ENCODE measurements around the gene DNAH10. TPM values are rescaled to one million over a fixed set of nuclear protein-coding genes. Genes with fewer than 3 reads are reported as not detected.

Gene DNAH10
- total RNA-seq, 1 donor from 2014 or later: under 0.01 TPM

GRCh38 chr12:123744836-123745235 lies 17.3 kb upstream of the DNAH10 start:
- no peaks in the 10 kb centered on the region for H3K9me3 ChIP-seq (ENCODE audit: control insufficient read depth in 3 of 3, low read length in 3 of 3)

GRCh38 chr12:123747309-123747708 lies 14.8 kb upstream of the DNAH10 start:
- no peak overlapping the region for H3K9ac ChIP-seq (ENCODE audit: low read depth in 1 of 3, low read length in 3 of 3)
- no peak overlapping the region for H3K27ac ChIP-seq (ENCODE audit: low read depth, low read length)
- H3K9me3 ChIP-seq (ENCODE audit: control insufficient read depth in 3 of 3, low read length in 3 of 3): no peaks in the 10 kb centered on the region
- H3K4me3 ChIP-seq (ENCODE audit: low read length in 3 of 3): no peak overlapping the region
- H3K27me3 ChIP-seq (ENCODE audit: control insufficient read depth in 3 of 3, insufficient read depth in 3 of 3, low read length in 3 of 3): no peaks in the 10 kb centered on the region
- peaks cover 36 to 61% (median 46%) of the 10 kb centered on the region in 3 donors for H3K36me3 ChIP-seq (ENCODE audit: control insufficient read depth in 3 of 3, insufficient read depth in 3 of 3, low read length in 3 of 3)
- no peaks in the 10 kb centered on the region for H3K4me1 ChIP-seq (ENCODE audit: control insufficient read depth in 3 of 3, insufficient read depth in 3 of 3, low read length in 3 of 3)

More at GRCh38 chr12:123744836-123745235, 17.3 kb upstream of the DNAH10 start:
- H3K9ac ChIP-seq (ENCODE audit: low read depth in 1 of 3, low read length in 3 of 3): no peak overlapping the region
- no peaks in the 10 kb centered on the region for H3K4me1 ChIP-seq (ENCODE audit: control insufficient read depth in 3 of 3, insufficient read depth in 3 of 3, low read length in 3 of 3)
- peaks cover 39 to 64% (median 54%) of the 10 kb centered on the region in 3 donors for H3K36me3 ChIP-seq (ENCODE audit: control insufficient read depth in 3 of 3, insufficient read depth in 3 of 3, low read length in 3 of 3)
- H3K4me3 ChIP-seq (ENCODE audit: low read length in 3 of 3): no peak overlapping the region
- H3K27ac ChIP-seq (ENCODE audit: low read depth, low read length): no peak overlapping the region
- H3K27me3 ChIP-seq (ENCODE audit: control insufficient read depth in 3 of 3, insufficient read depth in 3 of 3, low read length in 3 of 3): no peaks in the 10 kb centered on the region

DNA sequence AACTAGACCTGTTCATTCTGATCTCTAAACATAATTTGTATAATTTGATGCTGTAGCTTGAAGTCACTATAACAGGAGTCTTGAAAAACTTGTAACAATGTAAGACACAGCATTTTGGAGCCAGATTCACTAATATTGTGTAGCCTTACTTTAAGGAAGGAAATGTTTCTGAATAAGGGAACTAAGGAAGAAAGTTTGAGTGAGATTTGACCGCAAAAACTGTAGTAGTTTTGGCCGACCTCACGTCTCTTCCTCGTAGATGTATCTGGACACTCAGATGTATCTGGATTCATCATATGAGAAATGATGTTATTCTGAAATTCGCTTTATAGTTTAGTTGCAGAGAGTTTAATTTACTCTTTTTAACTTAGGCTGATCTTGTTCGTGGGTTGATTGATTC lies 13.9 kb upstream of the DNAH10 start:
- Histone ChIP-seq H3K4me3 (ENCODE audit: low read length in 3 of 3) (no peak overlapping the region), H3K27me3 (ENCODE audit: control insufficient read depth in 3 of 3, insufficient read depth in 3 of 3, low read length in 3 of 3) (no peaks in the 10 kb centered on the region), H3K9me3 (ENCODE audit: control insufficient read depth in 3 of 3, low read length in 3 of 3) (no peaks in the 10 kb centered on the region), H3K27ac (ENCODE audit: low read depth, low read length) (no peak overlapping the region), H3K36me3 (ENCODE audit: control insufficient read depth in 3 of 3, insufficient read depth in 3 of 3, low read length in 3 of 3) (peaks cover 38 to 65% (median 46%) of the 10 kb centered on the region in 3 donors), H3K4me1 (ENCODE audit: control insufficient read depth in 3 of 3, insufficient read depth in 3 of 3, low read length in 3 of 3) (no peaks in the 10 kb centered on the region), H3K9ac (ENCODE audit: low read depth in 1 of 3, low read length in 3 of 3) (no peak overlapping the region)

- no peak overlapping the region for H3K4me3 ChIP-seq (ENCODE audit: low read length in 3 of 3)
- no peaks in the 10 kb centered on the region for H3K4me1 ChIP-seq (ENCODE audit: control insufficient read depth in 3 of 3, insufficient read depth in 3 of 3, low read length in 3 of 3)
- peaks cover 41 to 67% (median 48%) of the 10 kb centered on the region in 3 donors for H3K36me3 ChIP-seq (ENCODE audit: control insufficient read depth in 3 of 3, insufficient read depth in 3 of 3, low read length in 3 of 3)
- no peaks in the 10 kb centered on the region for H3K9me3 ChIP-seq (ENCODE audit: control insufficient read depth in 3 of 3, low read length in 3 of 3)
- H3K27me3 ChIP-seq (ENCODE audit: control insufficient read depth in 3 of 3, insufficient read depth in 3 of 3, low read length in 3 of 3): no peaks in the 10 kb centered on the region
- H3K27ac ChIP-seq (ENCODE audit: low read depth, low read length): no peak overlapping the region
- H3K9ac ChIP-seq (ENCODE audit: low read depth in 1 of 3, low read length in 3 of 3): no peak overlapping the region
These were observed 13.4 kb upstream of the DNAH10 start for GRCh38 chr12:123748661-123749060.

GRCh38 chr12:123749355-123749754 lies 12.7 kb upstream of the DNAH10 start:
- Histone ChIP-seq H3K9me3 (ENCODE audit: control insufficient read depth in 3 of 3, low read length in 3 of 3) (no peaks in the 10 kb centered on the region), H3K27me3 (ENCODE audit: control insufficient read depth in 3 of 3, insufficient read depth in 3 of 3, low read length in 3 of 3) (no peaks in the 10 kb centered on the region), H3K9ac (ENCODE audit: low read depth in 1 of 3, low read length in 3 of 3) (no peak overlapping the region), H3K27ac (ENCODE audit: low read depth, low read length) (no peak overlapping the region), H3K36me3 (ENCODE audit: control insufficient read depth in 3 of 3, insufficient read depth in 3 of 3, low read length in 3 of 3) (peaks cover 43 to 66% (median 50%) of the 10 kb centered on the region in 3 donors), H3K4me1 (ENCODE audit: control insufficient read depth in 3 of 3, insufficient read depth in 3 of 3, low read length in 3 of 3) (no peaks in the 10 kb centered on the region), H3K4me3 (ENCODE audit: low read length in 3 of 3) (no peak overlapping the region)

DNA sequence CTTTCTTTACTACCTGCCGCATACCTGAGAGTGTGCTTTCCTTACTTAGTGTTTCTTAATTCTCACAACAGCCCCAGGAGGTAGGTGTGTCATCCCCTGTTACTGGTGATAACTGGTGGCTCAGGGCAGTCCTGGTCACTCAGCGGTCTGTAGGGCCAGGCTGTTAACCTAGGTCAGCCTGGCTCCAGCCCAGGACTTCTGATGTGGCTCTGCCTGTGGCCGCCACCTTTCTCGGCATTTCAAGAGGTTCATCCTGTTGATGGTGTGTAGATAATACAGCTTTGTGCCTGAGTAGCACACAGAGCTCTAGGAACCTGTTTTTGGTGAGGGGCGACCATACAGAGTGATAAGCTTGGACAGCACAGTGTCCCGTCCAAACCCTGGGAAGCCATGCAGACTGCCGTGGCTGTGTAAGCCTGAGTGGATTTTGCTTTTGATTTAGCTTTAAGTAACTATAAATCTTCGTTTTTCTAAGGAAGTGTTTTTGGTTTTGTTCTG lies 11.9 kb upstream of the DNAH10 start:
- Histone ChIP-seq H3K9me3 (ENCODE audit: control insufficient read depth in 3 of 3, low read length in 3 of 3) (no peaks in the 10 kb centered on the region), H3K36me3 (ENCODE audit: control insufficient read depth in 3 of 3, insufficient read depth in 3 of 3, low read length in 3 of 3) (peaks cover 40 to 65% (median 50%) of the 10 kb centered on the region in 3 donors), H3K9ac (ENCODE audit: low read depth in 1 of 3, low read length in 3 of 3) (no peak overlapping the region), H3K4me3 (ENCODE audit: low read length in 3 of 3) (no peak overlapping the region), H3K27ac (ENCODE audit: low read depth, low read length) (no peak overlapping the region), H3K4me1 (ENCODE audit: control insufficient read depth in 3 of 3, insufficient read depth in 3 of 3, low read length in 3 of 3) (no peaks in the 10 kb centered on the region), H3K27me3 (ENCODE audit: control insufficient read depth in 3 of 3, insufficient read depth in 3 of 3, low read length in 3 of 3) (no peaks in the 10 kb centered on the region)

DNA sequence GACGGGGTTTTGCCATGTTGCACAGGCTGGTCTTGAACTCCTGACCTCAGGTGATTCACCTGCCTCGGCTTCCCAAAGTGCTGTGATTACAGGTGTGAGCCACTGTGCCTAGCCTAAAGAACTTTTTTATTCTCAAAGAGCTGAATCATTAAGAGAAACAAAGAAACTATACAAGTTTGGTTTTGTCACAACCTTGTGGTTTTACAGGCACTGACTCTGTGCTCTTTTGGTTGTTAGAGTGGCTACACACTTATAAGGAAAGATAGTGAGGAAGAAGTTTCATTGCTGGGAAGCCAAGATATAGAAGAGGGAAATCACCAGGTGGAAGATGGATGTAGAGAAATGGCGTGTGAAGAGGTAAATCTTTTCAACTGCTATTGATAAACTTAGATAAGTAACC lies 10.1 kb upstream of the DNAH10 start:
- no peak overlapping the region for H3K4me3 ChIP-seq (ENCODE audit: low read length in 3 of 3)
- H3K27ac ChIP-seq (ENCODE audit: low read depth, low read length): no peak overlapping the region
- H3K4me1 ChIP-seq (ENCODE audit: control insufficient read depth in 3 of 3, insufficient read depth in 3 of 3, low read length in 3 of 3): no peaks in the 10 kb centered on the region
- no peaks in the 10 kb centered on the region for H3K9me3 ChIP-seq (ENCODE audit: control insufficient read depth in 3 of 3, low read length in 3 of 3)
- H3K27me3 ChIP-seq (ENCODE audit: control insufficient read depth in 3 of 3, insufficient read depth in 3 of 3, low read length in 3 of 3): no peaks in the 10 kb centered on the region
- peaks cover 42 to 68% (median 58%) of the 10 kb centered on the region in 3 donors for H3K36me3 ChIP-seq (ENCODE audit: control insufficient read depth in 3 of 3, insufficient read depth in 3 of 3, low read length in 3 of 3)
- no peak overlapping the region for H3K9ac ChIP-seq (ENCODE audit: low read depth in 1 of 3, low read length in 3 of 3)

DNA sequence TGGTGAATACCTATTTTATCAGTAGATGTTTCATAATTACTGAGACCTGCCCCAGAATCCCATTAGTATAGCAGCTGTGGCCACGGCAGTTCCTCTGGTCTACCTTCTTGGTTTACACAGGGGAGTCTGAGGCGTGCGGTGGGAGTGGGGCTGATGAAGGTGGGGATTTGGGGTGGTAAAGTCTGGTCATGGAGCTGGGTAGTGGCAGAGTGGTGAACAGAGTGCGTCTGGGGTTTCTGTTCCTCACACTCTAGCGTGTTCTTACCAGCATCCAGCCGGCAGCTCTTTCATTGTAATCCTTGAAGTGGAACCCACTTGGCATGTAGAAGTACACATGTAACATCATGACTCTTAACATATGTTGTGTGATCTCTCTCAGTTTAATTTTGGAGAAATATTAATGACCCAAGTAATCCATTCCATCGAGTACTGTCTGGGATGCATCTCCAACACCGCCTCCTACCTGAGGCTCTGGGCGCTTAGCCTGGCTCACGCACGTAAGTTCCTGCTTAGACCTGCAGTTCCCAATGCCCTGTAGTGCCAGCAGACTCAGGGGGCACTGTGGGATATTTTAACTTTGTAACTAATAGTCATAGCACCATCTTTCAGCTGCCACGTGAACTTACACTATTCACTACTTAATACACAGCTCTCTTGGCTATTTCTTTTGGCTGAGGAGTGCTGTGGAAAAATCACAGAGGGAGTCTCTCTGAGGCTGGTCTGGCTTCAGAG lies 7.9 kb upstream of the DNAH10 start:
- H3K9ac ChIP-seq (ENCODE audit: low read depth in 1 of 3, low read length in 3 of 3): no peak overlapping the region
- no peaks in the 10 kb centered on the region for H3K9me3 ChIP-seq (ENCODE audit: control insufficient read depth in 3 of 3, low read length in 3 of 3)
- no peak overlapping the region for H3K4me3 ChIP-seq (ENCODE audit: low read length in 3 of 3)
- H3K27ac ChIP-seq (ENCODE audit: low read depth, low read length): no peak overlapping the region
- H3K36me3 ChIP-seq (ENCODE audit: control insufficient read depth in 3 of 3, insufficient read depth in 3 of 3, low read length in 3 of 3): peaks cover 35 to 51% (median 43%) of the 10 kb centered on the region in 3 donors
- H3K4me1 ChIP-seq (ENCODE audit: control insufficient read depth in 3 of 3, insufficient read depth in 3 of 3, low read length in 3 of 3): no peaks in the 10 kb centered on the region
- no peaks in the 10 kb centered on the region for H3K27me3 ChIP-seq (ENCODE audit: control insufficient read depth in 3 of 3, insufficient read depth in 3 of 3, low read length in 3 of 3)

- peaks cover 28 to 36% (median 33%) of the 10 kb centered on the region in 3 donors for H3K36me3 ChIP-seq (ENCODE audit: control insufficient read depth in 3 of 3, insufficient read depth in 3 of 3, low read length in 3 of 3)
- H3K4me3 ChIP-seq (ENCODE audit: low read length in 3 of 3): no peak overlapping the region
- no peak overlapping the region for H3K27ac ChIP-seq (ENCODE audit: low read depth, low read length)
- H3K9ac ChIP-seq (ENCODE audit: low read depth in 1 of 3, low read length in 3 of 3): no peak overlapping the region
- H3K27me3 ChIP-seq (ENCODE audit: control insufficient read depth in 3 of 3, insufficient read depth in 3 of 3, low read length in 3 of 3): peaks cover 10 to 19% (median 11%) of the 10 kb centered on the region in 3 donors
- no peaks in the 10 kb centered on the region for H3K9me3 ChIP-seq (ENCODE audit: control insufficient read depth in 3 of 3, low read length in 3 of 3)
- H3K4me1 ChIP-seq (ENCODE audit: control insufficient read depth in 3 of 3, insufficient read depth in 3 of 3, low read length in 3 of 3): peaks cover 0 to 4% (median 4%) of the 10 kb centered on the region in 3 donors
These were observed 4.5 kb upstream of the DNAH10 start for GRCh38 chr12:123757561-123757960.

GRCh38 chr12:123760267-123760938 lies 1.7 kb upstream of the DNAH10 start:
- Histone ChIP-seq H3K9me3 (ENCODE audit: control insufficient read depth in 3 of 3, low read length in 3 of 3) (no peaks in the 10 kb centered on the region), H3K4me3 (ENCODE audit: low read length in 3 of 3) (no peak overlapping the region), H3K4me1 (ENCODE audit: control insufficient read depth in 3 of 3, insufficient read depth in 3 of 3, low read length in 3 of 3) (peaks cover 0 to 4% (median 4%) of the 10 kb centered on the region in 3 donors), H3K9ac (ENCODE audit: low read depth in 1 of 3, low read length in 3 of 3) (no peak overlapping the region), H3K36me3 (ENCODE audit: control insufficient read depth in 3 of 3, insufficient read depth in 3 of 3, low read length in 3 of 3) (peaks cover 9 to 14% (median 10%) of the 10 kb centered on the region in 3 donors), H3K27me3 (ENCODE audit: control insufficient read depth in 3 of 3, insufficient read depth in 3 of 3, low read length in 3 of 3) (peaks cover 18 to 28% (median 22%) of the 10 kb centered on the region in 3 donors), H3K27ac (ENCODE audit: low read depth, low read length) (no peak overlapping the region)
